Measurements from ENCODE around the gene CAPN10.

CAPN10 gene

DNA sequence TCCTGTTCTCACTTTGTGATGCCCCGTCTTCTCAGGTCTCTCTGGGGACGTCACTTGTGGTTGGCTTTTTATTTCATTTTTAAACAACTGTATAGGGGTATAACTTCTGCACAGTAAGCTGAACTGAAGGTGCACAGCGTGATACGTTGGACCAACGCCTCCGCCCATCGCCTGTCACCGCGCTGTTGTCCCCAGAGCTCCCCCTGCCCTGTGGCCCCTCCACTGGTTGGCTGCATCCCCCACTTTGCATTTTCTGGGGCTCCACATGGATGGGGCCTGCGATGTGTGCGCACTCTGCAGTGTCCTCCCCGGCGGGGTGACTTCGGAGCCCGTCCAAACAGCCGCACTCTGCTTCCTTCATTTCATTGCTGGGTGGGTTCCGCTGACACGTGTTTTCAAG is 53.0 kb downstream of the CAPN10 start:
- DNase-seq, result no peak

DNA sequence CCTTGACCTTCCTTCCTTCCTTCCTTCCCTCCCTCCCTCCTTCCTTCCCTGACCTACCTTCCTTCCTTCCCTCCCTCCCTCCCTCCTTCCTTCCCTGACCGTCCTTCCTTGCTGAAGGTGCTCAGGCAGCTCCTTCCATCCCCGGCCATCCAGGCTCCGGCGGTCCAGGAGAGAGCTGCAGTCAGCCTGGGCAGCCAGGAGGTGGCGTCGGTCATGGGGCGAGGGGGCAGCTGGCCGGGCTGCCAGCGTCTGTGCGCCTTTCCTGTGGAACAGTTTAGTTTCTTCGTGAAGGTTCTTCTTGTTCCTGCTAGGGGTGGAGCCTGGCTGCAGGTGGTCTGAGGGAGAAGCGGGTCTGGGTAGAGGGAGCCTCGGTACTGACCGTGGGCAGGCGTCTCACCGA is 54.4 kb downstream of the CAPN10 start:
- no peak overlapping the region for H3K4me3 ChIP-seq (ENCODE audit: low read depth, low read length)
- TF ChIP-seq, protein P1, sequence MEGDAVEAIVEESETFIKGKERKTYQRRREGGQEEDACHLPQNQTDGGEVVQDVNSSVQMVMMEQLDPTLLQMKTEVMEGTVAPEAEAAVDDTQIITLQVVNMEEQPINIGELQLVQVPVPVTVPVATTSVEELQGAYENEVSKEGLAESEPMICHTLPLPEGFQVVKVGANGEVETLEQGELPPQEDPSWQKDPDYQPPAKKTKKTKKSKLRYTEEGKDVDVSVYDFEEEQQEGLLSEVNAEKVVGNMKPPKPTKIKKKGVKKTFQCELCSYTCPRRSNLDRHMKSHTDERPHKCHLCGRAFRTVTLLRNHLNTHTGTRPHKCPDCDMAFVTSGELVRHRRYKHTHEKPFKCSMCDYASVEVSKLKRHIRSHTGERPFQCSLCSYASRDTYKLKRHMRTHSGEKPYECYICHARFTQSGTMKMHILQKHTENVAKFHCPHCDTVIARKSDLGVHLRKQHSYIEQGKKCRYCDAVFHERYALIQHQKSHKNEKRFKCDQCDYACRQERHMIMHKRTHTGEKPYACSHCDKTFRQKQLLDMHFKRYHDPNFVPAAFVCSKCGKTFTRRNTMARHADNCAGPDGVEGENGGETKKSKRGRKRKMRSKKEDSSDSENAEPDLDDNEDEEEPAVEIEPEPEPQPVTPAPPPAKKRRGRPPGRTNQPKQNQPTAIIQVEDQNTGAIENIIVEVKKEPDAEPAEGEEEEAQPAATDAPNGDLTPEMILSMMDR (IDR thresholded peaks at IDR 0.05; ENCODE audit: low read depth, low read length), result peak; percentile 88
- H3K9me3 ChIP-seq (ENCODE audit: severe bottlenecking), result no peaks in the 10 kb centered on the region
- H3K36me3 ChIP-seq, result no peaks in the 10 kb centered on the region
- no peak overlapping the region for H3K27ac ChIP-seq
- DNase-seq, result peak; percentile 77
- H3K27me3 ChIP-seq (ENCODE audit: insufficient read depth, low read depth, severe bottlenecking), result peaks cover 26% of the 10 kb centered on the region

More for the DNA sequence above, 53.0 kb downstream of the CAPN10 start:
- peaks cover 2% of the 10 kb centered on the region for H3K9me3 ChIP-seq (ENCODE audit: severe bottlenecking)
- TF ChIP-seq, protein P1 (IDR thresholded peaks at IDR 0.05; ENCODE audit: low read depth, low read length), result no peak
- H3K36me3 ChIP-seq, result no peaks in the 10 kb centered on the region
- H3K4me3 ChIP-seq (ENCODE audit: low read depth, low read length), result no peak overlapping the region
- peaks cover 26% of the 10 kb centered on the region for H3K27me3 ChIP-seq (ENCODE audit: insufficient read depth, low read depth, severe bottlenecking)
- no peak overlapping the region for H3K27ac ChIP-seq

DNA sequence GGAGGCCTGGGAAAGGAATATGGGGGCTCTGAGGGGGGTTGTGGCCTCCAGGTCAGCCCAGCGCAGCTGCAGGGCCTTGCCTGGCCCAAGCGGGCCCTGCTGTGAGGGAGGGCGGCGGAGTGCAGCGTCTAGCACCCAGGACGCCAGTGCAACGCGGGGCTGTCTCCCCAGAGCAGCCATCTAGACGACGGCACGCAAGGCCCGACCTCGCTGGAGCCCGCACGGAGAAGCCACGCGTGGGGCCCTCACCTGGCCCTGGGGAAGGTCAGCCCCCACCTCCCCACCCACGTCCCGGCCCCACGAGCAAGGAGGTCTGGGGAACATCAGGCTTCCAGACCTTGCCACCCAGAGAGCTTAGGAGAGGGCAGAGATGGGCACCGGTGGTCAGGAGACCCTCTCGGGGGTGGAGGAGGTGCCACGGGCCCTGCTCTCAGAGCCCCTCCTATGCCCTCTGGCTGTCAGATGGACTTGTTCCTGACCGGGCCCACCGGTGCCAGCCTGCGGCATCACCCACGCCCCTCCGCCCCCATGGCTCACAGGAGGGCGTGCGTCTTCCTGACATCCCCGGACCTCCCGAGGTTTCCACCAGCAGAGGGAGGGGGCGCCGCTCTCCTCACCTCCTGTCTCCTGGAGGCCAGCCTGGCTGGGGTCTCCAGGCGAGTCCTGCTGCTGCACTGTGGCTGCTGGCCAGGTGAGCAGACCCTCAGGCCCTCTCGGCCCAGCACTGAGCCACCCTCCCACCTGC is 55.7 kb downstream of the CAPN10 start:
- Histone ChIP-seq H3K9me3 (ENCODE audit: severe bottlenecking) (no peaks in the 10 kb centered on the region), H3K36me3 (no peaks in the 10 kb centered on the region), H3K27me3 (ENCODE audit: insufficient read depth, low read depth, severe bottlenecking) (peaks cover 24% of the 10 kb centered on the region), H3K4me3 (ENCODE audit: low read depth, low read length) (no peak overlapping the region), H3K27ac (no peak overlapping the region)
- TF ChIP-seq, protein P1 (IDR thresholded peaks at IDR 0.05; ENCODE audit: low read depth, low read length), result no peak
- no peak for DNase-seq

DNA sequence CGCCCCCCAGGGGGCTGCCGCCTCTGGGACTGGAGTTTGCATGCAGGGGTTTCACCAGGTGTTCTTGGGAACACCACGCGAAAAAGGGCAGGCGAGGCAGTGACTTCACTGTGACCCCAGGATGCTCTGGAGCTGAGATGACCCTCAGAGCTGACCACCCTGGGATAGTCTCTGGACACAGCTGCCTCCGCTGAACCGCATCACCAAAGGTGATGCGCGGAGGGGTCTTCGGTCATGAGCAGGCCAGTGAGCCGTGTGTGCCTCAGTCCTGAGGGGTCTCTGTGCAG is 56.2 kb downstream of the CAPN10 start:
- no peak overlapping the region for H3K4me3 ChIP-seq (ENCODE audit: low read depth, low read length)
- peaks cover 20% of the 10 kb centered on the region for H3K27me3 ChIP-seq (ENCODE audit: insufficient read depth, low read depth, severe bottlenecking)
- no peak for DNase-seq
- no peaks in the 10 kb centered on the region for H3K9me3 ChIP-seq (ENCODE audit: severe bottlenecking)
- H3K27ac ChIP-seq, result no peak overlapping the region
- no peaks in the 10 kb centered on the region for H3K36me3 ChIP-seq
- TF ChIP-seq, protein P1 (IDR thresholded peaks at IDR 0.05; ENCODE audit: low read depth, low read length), result no peak

DNA sequence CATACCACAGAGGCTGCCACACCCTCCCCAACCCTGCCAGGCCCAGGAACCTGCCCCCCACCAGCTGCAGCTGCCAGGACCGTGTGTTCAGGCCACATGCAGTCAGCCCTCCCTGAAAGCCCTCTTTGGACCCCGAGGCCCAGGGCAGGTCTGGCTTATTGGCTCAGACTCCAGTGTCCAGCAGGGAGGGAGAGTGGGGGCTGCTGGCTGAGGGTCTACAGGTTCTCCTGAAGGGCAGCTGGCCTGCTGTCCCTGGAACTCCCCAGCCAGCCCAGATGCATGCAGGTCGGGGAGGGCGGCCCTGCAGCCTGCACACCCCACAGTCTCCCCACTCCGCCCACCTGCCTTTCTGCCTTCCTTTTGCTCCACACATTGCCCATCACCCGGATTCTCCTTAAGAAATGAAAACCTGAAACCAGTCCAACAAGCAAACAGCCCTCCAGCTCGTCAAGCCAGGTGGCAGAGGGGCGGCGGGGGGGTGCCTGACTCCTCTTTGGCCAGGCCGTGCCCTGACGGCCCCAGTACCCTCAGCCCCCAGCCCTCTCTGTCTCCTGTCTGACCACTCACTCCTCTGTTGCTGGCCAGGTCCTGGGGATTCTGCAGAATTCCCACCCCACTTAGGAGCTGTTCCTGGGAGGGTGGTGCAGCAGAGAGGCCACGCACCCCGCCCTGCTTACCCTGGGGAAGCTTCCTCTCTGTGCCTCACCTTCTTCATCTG is 56.7 kb downstream of the CAPN10 start:
- TF ChIP-seq, protein P1 (IDR thresholded peaks at IDR 0.05; ENCODE audit: low read depth, low read length), result no peak
- no peaks in the 10 kb centered on the region for H3K36me3 ChIP-seq
- H3K4me3 ChIP-seq (ENCODE audit: low read depth, low read length), result no peak overlapping the region
- no peak for DNase-seq
- H3K27me3 ChIP-seq (ENCODE audit: insufficient read depth, low read depth, severe bottlenecking), result peaks cover 15% of the 10 kb centered on the region
- no peak overlapping the region for H3K27ac ChIP-seq
- no peaks in the 10 kb centered on the region for H3K9me3 ChIP-seq (ENCODE audit: severe bottlenecking)
